GM19239 (cell line): Measurements from ENCODE around the gene GPR161.

Experiments
- DNase-seq: peaks from one replicate; pipeline ENCODE4 v3.0.0; 2011; ENCODE audit warnings: low spot score; ENCODE audit not compliant: insufficient read length
- FAIRE-seq: peaks from 2 replicates; lab custom pipeline; 2011; peaks lifted over from hg19 to GRCh38; lab: Jason Lieb, UNC

GPR161 gene

GRCh38 chr1:168151935-168152334 is 15.2 kb upstream of the GPR161 start:
- no peak for DNase-seq
- no peak for FAIRE-seq

GRCh38 chr1:168150283-168150682 is 13.6 kb upstream of the GPR161 start:
- DNase-seq (no peak), FAIRE-seq (no peak)

- peak; percentile 97 for FAIRE-seq
- peak; percentile 53 for DNase-seq
Measured at GRCh38 chr1:168148916-168149315, 12.2 kb upstream of the GPR161 start.

GRCh38 chr1:168146626-168147025 is 9.9 kb upstream of the GPR161 start:
- DNase-seq, result no peak
- no peak for FAIRE-seq

DNA sequence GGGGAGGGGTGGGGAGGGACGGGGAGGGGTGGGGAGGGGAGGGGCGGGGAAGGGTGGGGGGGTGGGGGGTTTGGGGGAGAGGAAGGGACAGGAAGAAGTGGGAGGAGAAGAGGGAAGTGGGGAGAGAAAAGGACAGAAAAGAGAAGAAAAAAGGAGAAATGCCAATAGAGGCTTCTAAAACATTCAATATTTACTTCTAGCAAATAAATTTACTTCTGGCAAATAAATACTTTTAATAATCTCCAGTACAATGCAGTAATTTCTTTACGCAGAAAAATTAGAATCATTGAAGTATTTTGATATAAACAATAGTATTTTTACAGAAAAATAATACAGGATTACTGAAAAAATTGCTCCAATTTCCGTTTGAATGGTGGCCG is 9.4 kb upstream of the GPR161 start:
- FAIRE-seq (no peak), DNase-seq (no peak)

DNA sequence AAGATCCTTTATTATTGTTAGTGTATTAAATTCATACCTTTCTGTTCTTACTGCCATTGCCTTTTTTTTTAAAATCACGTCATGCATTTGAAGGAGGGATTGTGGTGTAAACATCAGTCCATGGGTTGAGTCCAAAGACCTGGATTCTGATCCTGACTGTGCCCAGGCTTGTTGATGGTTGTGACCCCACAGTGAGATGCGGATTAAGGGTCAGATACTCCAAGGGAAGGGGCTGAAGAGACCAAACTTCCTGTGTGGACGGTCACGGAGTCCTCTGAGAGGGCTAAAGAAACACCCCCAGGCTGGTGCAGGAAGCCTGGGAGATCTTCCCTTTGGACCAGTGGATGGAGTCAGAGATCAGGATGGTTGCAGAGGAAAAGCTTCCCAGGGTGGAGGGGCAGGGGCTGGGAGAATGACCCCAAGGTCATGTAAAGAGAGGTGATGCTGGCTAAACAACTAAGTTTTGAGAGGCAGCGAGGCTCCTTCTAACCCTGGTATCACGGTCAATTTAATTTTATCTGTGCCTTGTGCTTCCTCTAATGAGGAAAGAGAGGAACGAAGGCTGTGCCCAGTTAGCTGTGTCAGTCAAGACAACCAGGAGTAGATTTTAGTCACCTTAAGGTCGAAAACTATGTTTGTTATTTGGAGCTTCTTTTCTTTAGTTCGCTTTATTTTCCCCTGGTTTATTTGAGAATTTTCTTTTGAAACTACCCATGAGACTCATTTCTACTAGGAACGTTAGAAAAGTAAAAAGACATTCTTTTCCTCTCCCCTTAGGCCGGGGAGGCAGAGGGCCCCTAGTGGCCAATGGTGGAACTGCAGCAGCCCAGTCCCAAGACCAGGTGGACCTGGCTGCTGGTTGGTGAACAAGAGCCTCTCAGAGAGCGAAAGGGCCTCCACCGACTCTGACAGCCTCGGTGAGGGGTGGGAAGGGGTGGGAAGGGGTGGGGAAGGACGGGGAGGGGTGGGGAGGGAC is 8.7 kb upstream of the GPR161 start:
- peak; percentile 91 for FAIRE-seq
- peak; percentile 92 for DNase-seq

GRCh38 chr1:168141871-168142385 is 5.2 kb upstream of the GPR161 start:
- no peak for FAIRE-seq

GRCh38 chr1:168139070-168139469 is 2.3 kb upstream of the GPR161 start:
- FAIRE-seq (no peak), DNase-seq (no peak)

More at GRCh38 chr1:168141871-168142385, 5.2 kb upstream of the GPR161 start:
- DNase-seq, result no peak

GRCh38 chr1:168138134-168138533 is 1.4 kb upstream of the GPR161 start:
- DNase-seq (no peak), FAIRE-seq (no peak)

DNA sequence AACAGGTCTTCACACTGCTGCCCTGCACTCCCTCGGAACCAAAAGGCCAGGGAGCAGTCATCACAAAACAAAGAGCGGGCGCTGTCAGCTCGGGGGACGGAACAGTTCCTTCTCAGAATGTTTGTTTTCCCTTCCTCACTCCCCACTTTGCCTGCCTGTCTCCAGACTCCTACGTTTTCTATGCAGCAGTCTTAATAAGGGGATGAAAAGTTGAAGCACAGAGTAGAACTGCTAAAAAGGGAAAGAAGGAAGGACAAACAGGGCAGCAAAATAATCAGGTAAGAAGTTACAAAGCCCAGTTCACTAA is 738 bp upstream of the GPR161 start:
- DNase-seq, result no peak
- FAIRE-seq, result no peak

- FAIRE-seq (no peak), DNase-seq (no peak)
Measured at GRCh38 chr1:168135921-168136708, 615 bp downstream of the GPR161 start.

GRCh38 chr1:168135116-168135920 is 1.4 kb downstream of the GPR161 start:
- FAIRE-seq (no peak), DNase-seq (no peak)

GRCh38 chr1:168134642-168135041 is 2.1 kb downstream of the GPR161 start:
- DNase-seq (no peak), FAIRE-seq (no peak)

DNA sequence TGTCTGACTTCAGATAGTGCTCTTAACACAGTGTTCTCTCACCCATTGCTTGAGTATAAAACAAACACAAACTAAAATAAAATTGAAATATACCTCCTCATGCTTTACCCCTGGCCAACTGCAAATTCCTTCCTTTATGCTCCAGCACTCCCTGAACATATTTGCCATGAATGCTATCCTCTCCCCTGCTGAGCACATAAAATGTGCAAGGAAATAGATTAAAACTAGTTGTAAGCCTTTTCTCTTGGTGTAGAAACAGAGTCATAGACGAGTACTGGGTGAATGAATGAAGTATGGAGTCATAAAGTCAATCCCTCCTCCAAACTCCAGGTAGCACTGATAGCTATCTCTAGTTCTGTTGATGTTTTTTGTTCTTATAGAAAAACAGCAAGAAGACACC is 2.6 kb downstream of the GPR161 start:
- FAIRE-seq, result no peak
- no peak for DNase-seq

DNA sequence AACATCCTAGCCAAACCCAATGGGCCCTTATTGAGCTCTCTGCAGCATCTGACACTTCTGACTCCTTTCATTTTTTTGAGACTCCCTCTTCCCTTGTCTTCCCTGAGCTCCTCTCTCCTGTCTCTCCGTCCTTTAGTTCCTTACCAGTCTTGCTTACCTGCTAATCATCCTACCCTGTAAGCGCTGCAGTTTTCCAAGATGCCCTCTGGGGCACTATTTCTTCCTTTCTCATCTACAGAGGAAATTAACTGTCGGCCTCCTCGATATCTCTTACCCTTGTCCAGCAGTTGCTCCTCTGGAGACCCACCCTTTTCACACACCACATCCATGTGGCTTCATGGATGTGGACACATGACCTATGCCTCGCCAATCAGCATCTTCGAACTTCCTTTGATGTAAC is 6.8 kb downstream of the GPR161 start:
- DNase-seq (no peak), FAIRE-seq (no peak)

DNA sequence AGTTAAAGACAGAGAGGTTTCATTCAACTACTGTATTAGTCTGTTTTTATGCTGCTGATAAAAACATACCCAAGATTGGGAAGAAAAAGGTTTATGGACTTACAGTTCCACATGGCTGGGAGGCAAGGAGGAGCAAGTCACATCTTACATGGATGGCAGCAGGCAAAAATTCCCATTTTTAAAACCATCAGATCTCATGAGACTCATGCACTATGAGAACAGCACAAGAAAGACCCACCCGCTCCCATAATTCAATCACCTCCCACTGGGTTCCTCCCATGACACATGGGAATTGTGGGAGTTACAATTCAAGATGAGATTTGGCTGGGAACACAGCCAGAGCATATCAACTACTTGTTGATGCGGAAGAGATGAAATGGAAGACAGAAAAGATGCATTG is 9.2 kb downstream of the GPR161 start:
- no peak for FAIRE-seq

DNA sequence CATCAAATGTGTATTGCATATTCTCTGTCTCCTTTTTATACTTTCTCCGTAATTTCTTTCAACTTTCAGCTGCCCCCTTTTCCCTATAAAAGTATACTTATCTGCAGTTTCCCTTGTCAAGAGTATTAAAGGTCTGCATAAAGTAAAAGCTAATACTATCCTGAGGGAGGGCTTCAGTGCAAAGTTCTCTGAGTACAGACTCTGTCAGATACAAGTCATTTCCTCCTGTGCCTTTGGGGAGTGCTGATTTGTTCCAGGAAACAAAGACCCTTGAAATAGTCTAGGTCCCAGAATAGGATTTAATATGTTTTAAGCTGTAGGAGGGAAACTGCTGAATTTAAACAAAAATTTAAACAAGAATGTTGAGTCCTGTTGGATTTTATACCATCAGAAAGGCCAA is 11.7 kb downstream of the GPR161 start:
- FAIRE-seq, result no peak
- no peak for DNase-seq

More for the DNA sequence above, 9.2 kb downstream of the GPR161 start:
- no peak for DNase-seq

- no peak for DNase-seq
- FAIRE-seq, result no peak
Measured at GRCh38 chr1:168121401-168122011, 15.2 kb downstream of the GPR161 start.

GRCh38 chr1:168119750-168120149 is 17.0 kb downstream of the GPR161 start:
- no peak for FAIRE-seq
- DNase-seq, result no peak

GRCh38 chr1:168116327-168116799 is 20.4 kb downstream of the GPR161 start:
- DNase-seq (no peak), FAIRE-seq (no peak)
